ENCODE measurements around the gene ATF2. TPM values are rescaled to one million over a fixed set of nuclear protein-coding genes. Genes with fewer than 3 reads are reported as not detected.

Gene ATF2, protein sequence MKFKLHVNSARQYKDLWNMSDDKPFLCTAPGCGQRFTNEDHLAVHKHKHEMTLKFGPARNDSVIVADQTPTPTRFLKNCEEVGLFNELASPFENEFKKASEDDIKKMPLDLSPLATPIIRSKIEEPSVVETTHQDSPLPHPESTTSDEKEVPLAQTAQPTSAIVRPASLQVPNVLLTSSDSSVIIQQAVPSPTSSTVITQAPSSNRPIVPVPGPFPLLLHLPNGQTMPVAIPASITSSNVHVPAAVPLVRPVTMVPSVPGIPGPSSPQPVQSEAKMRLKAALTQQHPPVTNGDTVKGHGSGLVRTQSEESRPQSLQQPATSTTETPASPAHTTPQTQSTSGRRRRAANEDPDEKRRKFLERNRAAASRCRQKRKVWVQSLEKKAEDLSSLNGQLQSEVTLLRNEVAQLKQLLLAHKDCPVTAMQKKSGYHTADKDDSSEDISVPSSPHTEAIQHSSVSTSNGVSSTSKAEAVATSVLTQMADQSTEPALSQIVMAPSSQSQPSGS
- 39.5 and 45.8 TPM in 2 replicates for total RNA-seq

GRCh38 chr2:175167792-175168563 is at the start of gene ATF2:
TSS of gene ATF2 (minus strand) at chr2:175168203. CDS start at chr2:175136443, 31,760 bp downstream.

GRCh38 chr2:175181104-175181876 is 13.3 kb upstream of the ATF2 start, which contains the start of gene ATP5MC3:
TSS of gene ATP5MC3 (minus strand) at chr2:175181710. CDS start at chr2:175181393, 317 bp downstream.

Other genes with a start within 250 kb of the ATF2 start
- 36.2 and 53.1 TPM in 2 replicates for gene CHN1, start 162.8 kb downstream of the ATF2 start, total RNA-seq
- 62.9 and 82.3 TPM in 2 replicates for gene ATP5MC3, start 13.5 kb upstream of the ATF2 start, total RNA-seq